ENCODE measurements around the gene TESK1. TPM values are rescaled to one million over a fixed set of nuclear protein-coding genes. Genes with fewer than 3 reads are reported as not detected.

Gene TESK1
- total and polyA plus RNA-seq, 2 of the 8 experiments (the other 6 are each of a cell fraction or from before 2014, with no cell fraction given) = 13.5 to 13.9 TPM

Small RNA genes within 50 kb of the gene (microRNA-seq; reads per million reads assigned to microRNA genes)
- 0 to 0.41 reads per million in 2 experiments for gene MIR4667 (ENCODE audit: borderline microRNAs expressed in 2 of 2, borderline number of aligned reads in 2 of 2, borderline replicate concordance in 1 of 2)

Small RNA genes within 50 kb of the gene (small RNA-seq; reads per million reads assigned to genes)
- 1.0 reads per million for gene MIR4667 (ENCODE audit: insufficient read depth)
- gene RMRP (ENCODE audit: insufficient read depth) = not detected
- not detected for gene RPS29P17 (ENCODE audit: insufficient read depth)

Other genes starting within 250 kb of the TESK1 start
- gene RUSC2, start 115.2 kb upstream of the TESK1 start, total RNA-seq (2021; fragmentation: NEBNext Ultra II Directional; extraction: Animal tissue kit (Norgen Biotek cat#: 25700)) = 6.8 and 7.9 TPM in 2 replicates
- gene RUSC2, start 115.2 kb upstream of the TESK1 start, polyA plus RNA-seq (2011; rRNA removed) = 4.2 and 5.7 TPM in 2 replicates
- 4.0 and 4.5 TPM in 2 replicates for gene CD72, start 13.2 kb downstream of the TESK1 start, total RNA-seq (2021; fragmentation: NEBNext Ultra II Directional; extraction: Animal tissue kit (Norgen Biotek cat#: 25700))
- 4.5 and 4.9 TPM in 2 replicates for gene CD72, start 13.2 kb downstream of the TESK1 start, polyA plus RNA-seq (2011; rRNA removed)
- 7.8 and 8.2 TPM in 2 replicates for gene SIT1, start 45.7 kb downstream of the TESK1 start, total RNA-seq (2021; fragmentation: NEBNext Ultra II Directional; extraction: Animal tissue kit (Norgen Biotek cat#: 25700))
- gene SIT1, start 45.7 kb downstream of the TESK1 start, polyA plus RNA-seq (2011; rRNA removed) = 11.4 and 12.8 TPM in 2 replicates
- gene RMRP, start 52.8 kb downstream of the TESK1 start, total RNA-seq (2021; fragmentation: NEBNext Ultra II Directional; extraction: Animal tissue kit (Norgen Biotek cat#: 25700)) = 14,987 and 16,528 TPM in 2 replicates
- 105 and 169 TPM in 2 replicates for gene RMRP, start 52.8 kb downstream of the TESK1 start, polyA plus RNA-seq (2011; rRNA removed)
- gene CCDC107, start 53.0 kb downstream of the TESK1 start, total RNA-seq (2021; fragmentation: NEBNext Ultra II Directional; extraction: Animal tissue kit (Norgen Biotek cat#: 25700)) = 9.0 and 10.5 TPM in 2 replicates
- gene CCDC107, start 53.0 kb downstream of the TESK1 start, polyA plus RNA-seq (2011; rRNA removed) = 8.2 and 8.6 TPM in 2 replicates
- gene ARHGEF39, start 59.9 kb downstream of the TESK1 start, total RNA-seq (2021; fragmentation: NEBNext Ultra II Directional; extraction: Animal tissue kit (Norgen Biotek cat#: 25700)) = 17.5 and 18.6 TPM in 2 replicates
- 15.9 and 18.7 TPM in 2 replicates for gene ARHGEF39, start 59.9 kb downstream of the TESK1 start, polyA plus RNA-seq (2011; rRNA removed)
- gene CA9, start 68.7 kb downstream of the TESK1 start, total RNA-seq (2021; fragmentation: NEBNext Ultra II Directional; extraction: Animal tissue kit (Norgen Biotek cat#: 25700)) = 1.3 and 1.4 TPM in 2 replicates
- gene CA9, start 68.7 kb downstream of the TESK1 start, polyA plus RNA-seq (2011; rRNA removed) = 1.8 and 2.4 TPM in 2 replicates
- gene TPM2, start 84.7 kb downstream of the TESK1 start, total RNA-seq (2021; fragmentation: NEBNext Ultra II Directional; extraction: Animal tissue kit (Norgen Biotek cat#: 25700)) = 181 and 197 TPM in 2 replicates
- 62.5 and 71.2 TPM in 2 replicates for gene TPM2, start 84.7 kb downstream of the TESK1 start, polyA plus RNA-seq (2011; rRNA removed)
- 87.9 and 90.1 TPM in 2 replicates for gene TLN1, start 126.9 kb downstream of the TESK1 start, total RNA-seq (2021; fragmentation: NEBNext Ultra II Directional; extraction: Animal tissue kit (Norgen Biotek cat#: 25700))
- 28.1 and 42.4 TPM in 2 replicates for gene TLN1, start 126.9 kb downstream of the TESK1 start, polyA plus RNA-seq (2011; rRNA removed)
- 24.4 and 26.5 TPM in 2 replicates for gene CREB3, start 127.4 kb downstream of the TESK1 start, total RNA-seq (2021; fragmentation: NEBNext Ultra II Directional; extraction: Animal tissue kit (Norgen Biotek cat#: 25700))
- 25.7 and 29.1 TPM in 2 replicates for gene CREB3, start 127.4 kb downstream of the TESK1 start, polyA plus RNA-seq (2011; rRNA removed)
- 69.1 and 71.9 TPM in 2 replicates for gene GBA2, start 144.0 kb downstream of the TESK1 start, total RNA-seq (2021; fragmentation: NEBNext Ultra II Directional; extraction: Animal tissue kit (Norgen Biotek cat#: 25700))
- 64.2 and 81.4 TPM in 2 replicates for gene GBA2, start 144.0 kb downstream of the TESK1 start, polyA plus RNA-seq (2011; rRNA removed)
- gene RGP1, start 144.0 kb downstream of the TESK1 start, total RNA-seq (2021; fragmentation: NEBNext Ultra II Directional; extraction: Animal tissue kit (Norgen Biotek cat#: 25700)) = 21.8 and 22.7 TPM in 2 replicates
- gene RGP1, start 144.0 kb downstream of the TESK1 start, polyA plus RNA-seq (2011; rRNA removed) = 11.8 and 13.9 TPM in 2 replicates
- not detected in 2 replicates for gene MSMP, start 149.0 kb downstream of the TESK1 start, total RNA-seq (2021; fragmentation: NEBNext Ultra II Directional; extraction: Animal tissue kit (Norgen Biotek cat#: 25700))
- 0.53 and 1.3 TPM in 2 replicates for gene MSMP, start 149.0 kb downstream of the TESK1 start, polyA plus RNA-seq (2011; rRNA removed)
- 11.0 and 14.3 TPM in 2 replicates for gene NPR2, start 186.3 kb downstream of the TESK1 start, total RNA-seq (2021; fragmentation: NEBNext Ultra II Directional; extraction: Animal tissue kit (Norgen Biotek cat#: 25700))
- gene NPR2, start 186.3 kb downstream of the TESK1 start, polyA plus RNA-seq (2011; rRNA removed) = 13.7 and 17.0 TPM in 2 replicates
- 0.37 and 0.55 TPM in 2 replicates for gene SPAG8, start 207.0 kb downstream of the TESK1 start, total RNA-seq (2021; fragmentation: NEBNext Ultra II Directional; extraction: Animal tissue kit (Norgen Biotek cat#: 25700))
- gene SPAG8, start 207.0 kb downstream of the TESK1 start, polyA plus RNA-seq (2011; rRNA removed) = 0.31 and 0.44 TPM in 2 replicates
- gene HINT2, start 209.8 kb downstream of the TESK1 start, total RNA-seq (2021; fragmentation: NEBNext Ultra II Directional; extraction: Animal tissue kit (Norgen Biotek cat#: 25700)) = 32.1 and 34.8 TPM in 2 replicates
- 51.2 and 62.1 TPM in 2 replicates for gene HINT2, start 209.8 kb downstream of the TESK1 start, polyA plus RNA-seq (2011; rRNA removed)
- not detected in 2 replicates for gene FAM221B, start 223.5 kb downstream of the TESK1 start, total RNA-seq (2021; fragmentation: NEBNext Ultra II Directional; extraction: Animal tissue kit (Norgen Biotek cat#: 25700))
- gene FAM221B, start 223.5 kb downstream of the TESK1 start, polyA plus RNA-seq (2011; rRNA removed) = 0.03 TPM in 1 of 2 replicates, not detected in the other
- 5.7 and 7.5 TPM in 2 replicates for gene TMEM8B, start 224.0 kb downstream of the TESK1 start, total RNA-seq (2021; fragmentation: NEBNext Ultra II Directional; extraction: Animal tissue kit (Norgen Biotek cat#: 25700))
- gene TMEM8B, start 224.0 kb downstream of the TESK1 start, polyA plus RNA-seq (2011; rRNA removed) = 10.4 and 12.2 TPM in 2 replicates